Erythroblast (primary cell): ENCODE results near the gene MYO15B.

Experiments used
- DNase-seq, 2 experiments: peaks; one replicate each; lab custom pipeline; 2025; lab: John Stamatoyannopoulos, UW
- GATA1 ChIP-seq: IDR thresholded peaks from 2 replicates; pipeline ENCODE4 v1.6.1; 2011; ENCODE audit warnings: low read depth, mild to moderate bottlenecking, control low read depth, low read length, moderate library complexity
- POLR2A ChIP-seq: IDR thresholded peaks from 2 replicates; pipeline ENCODE4 v1.6.1; 2011; ENCODE audit warnings: mild to moderate bottlenecking, low read length

Gene MYO15B

GRCh38 chr17:75595284-75595919 lies 7.8 kb downstream of the MYO15B start:
- DNase-seq = no peak
- TF ChIP-seq POLR2A = no peak
- TF ChIP-seq GATA1 = no peak

- no peak for TF ChIP-seq GATA1
- DNase-seq = no peak
Observed at GRCh38 chr17:75595920-75596313, 8.3 kb downstream of the MYO15B start.

- no peak for TF ChIP-seq GATA1
- no peak for TF ChIP-seq POLR2A
- DNase-seq = no peak
Observed at GRCh38 chr17:75596320-75597087, 8.9 kb downstream of the MYO15B start.

GRCh38 chr17:75601057-75601987 lies 13.7 kb downstream of the MYO15B start:
- DNase-seq = peak; percentile 78 to 82
- no peak for TF ChIP-seq GATA1
- TF ChIP-seq POLR2A = no peak

GRCh38 chr17:75602644-75603043 lies 15.0 kb downstream of the MYO15B start:
- no peak for DNase-seq
- TF ChIP-seq POLR2A (no peak), GATA1 (no peak)

- DNase-seq = no peak
- no peak for TF ChIP-seq GATA1
- TF ChIP-seq POLR2A = no peak
Observed at GRCh38 chr17:75603123-75603522, 15.5 kb downstream of the MYO15B start.

- TF ChIP-seq GATA1 (no peak), POLR2A (no peak)
- no peak for DNase-seq
Observed at GRCh38 chr17:75604034-75604695, 16.6 kb downstream of the MYO15B start.

- TF ChIP-seq POLR2A (no peak), GATA1 (no peak)
- DNase-seq = no peak
Observed at GRCh38 chr17:75605790-75606189, 18.2 kb downstream of the MYO15B start.

GRCh38 chr17:75607086-75607485 lies 19.5 kb downstream of the MYO15B start:
- DNase-seq = no peak
- TF ChIP-seq GATA1 = no peak
- TF ChIP-seq POLR2A = no peak

- TF ChIP-seq GATA1 = no peak
- TF ChIP-seq POLR2A = no peak
- DNase-seq = no peak
Observed at GRCh38 chr17:75610103-75610984, 22.7 kb downstream of the MYO15B start.

- no peak for TF ChIP-seq GATA1
- TF ChIP-seq POLR2A = no peak
- no peak for DNase-seq
Observed at GRCh38 chr17:75611851-75612429, 24.3 kb downstream of the MYO15B start.

- TF ChIP-seq POLR2A = no peak
- no peak for TF ChIP-seq GATA1
- DNase-seq = no peak
Observed at GRCh38 chr17:75612906-75613626, 25.5 kb downstream of the MYO15B start.
